Natural killer cell (primary cell): ENCODE measurements around the gene ZNF444. TPM values are rescaled to one million over a fixed set of nuclear protein-coding genes. Genes with fewer than 3 reads are reported as not detected.

Experiments used
- ATAC-seq, 3 donors: fragments of 150-1000 bp in 2 of 3; fragments of 200-7000 bp in 1 of 3; cut with Tn5 transposase; 1 replicate in 1 of 3; 2 replicates in 2 of 3; pipeline ENCODE4 v1.10.0; 2021; ENCODE audit warnings: mild to moderate bottlenecking in 2 of 3, moderate library complexity in 2 of 3
- DNase-seq, 2 donors: peaks; one replicate each; pipeline versions ENCODE4 v3.0.0 to v3.0.0-alpha.2; 2013 to 2021; ENCODE audit warnings: mixed read lengths in 1 of 2
- H3K27ac ChIP-seq: one replicate; pipeline ENCODE4 v1.5.1; 2013; ENCODE audit warnings: mild to moderate bottlenecking, low read length
- H3K27me3 ChIP-seq: one replicate; pipeline ENCODE4 v1.6.1; 2013; ENCODE audit warnings: low read length; ENCODE audit not compliant: control insufficient read depth, insufficient read depth
- H3K36me3 ChIP-seq: one replicate; pipeline ENCODE4 v1.6.1; 2013; ENCODE audit warnings: low read length; ENCODE audit not compliant: control insufficient read depth, insufficient read depth
- H3K4me1 ChIP-seq: one replicate; pipeline ENCODE4 v1.6.1; 2013; ENCODE audit warnings: low read length; ENCODE audit not compliant: control insufficient read depth, insufficient read depth
- H3K4me3 ChIP-seq: one replicate; pipeline ENCODE4 v1.5.1; 2013; ENCODE audit warnings: low read length
- H3K9me3 ChIP-seq: one replicate; pipeline ENCODE4 v1.6.1; 2013; ENCODE audit warnings: low read length; ENCODE audit not compliant: control insufficient read depth, insufficient read depth
- H3K27ac Mint-ChIP-seq, 2 donors: one replicate each; pipeline ENCODE4 v1.8.0; 2022; ENCODE audit warnings: mild to moderate bottlenecking in 2 of 2, mixed read lengths in 2 of 2, moderate library complexity in 1 of 2
- H3K27me3 Mint-ChIP-seq, 2 donors: one replicate each; pipeline ENCODE4 v1.8.0; 2022; ENCODE audit warnings: low read depth in 2 of 2, mixed read lengths in 2 of 2
- H3K36me3 Mint-ChIP-seq: one replicate; pipeline ENCODE4 v1.8.0; 2022; ENCODE audit warnings: mixed read lengths
- H3K4me1 Mint-ChIP-seq, 2 donors: one replicate each; pipeline ENCODE4 v1.8.0; 2022; ENCODE audit warnings: mixed read lengths in 2 of 2
- H3K4me3 Mint-ChIP-seq: one replicate; pipeline ENCODE4 v1.8.0; 2022; ENCODE audit warnings: mild to moderate bottlenecking, moderate library complexity, mixed read lengths
- H3K9me3 Mint-ChIP-seq, 2 donors: one replicate each; pipeline ENCODE4 v1.8.0; 2022; ENCODE audit warnings: mixed read lengths in 2 of 2
- WGBS: methylation state at CpG from one replicate; pipeline ENCODE4 v1.1.7; 2013; ENCODE audit warnings: missing lambda C conversion rate; ENCODE audit not compliant: insufficient coverage; 5-methylcytosine and 5-hydroxymethylcytosine counted together
- intact Hi-C: fragments of 100-400 bp; cut with micrococcal nuclease; formaldehyde crosslinking; loops from one replicate; pipeline ENCODE4 v1.14.2; 2022
- total RNA-seq, 4 donors: library from RNA; stranded (reverse); fragments of 120-200 nt in 1 of 4; gene quantifications; one replicate each; pipeline versions ENCODE4 v1.2.3 to v1.2.4, GENCODE V29; 2013 to 2022
- TF ChIP-seq, protein P1 (sequence below): fragments of 200-600 bp; IDR thresholded peaks from one replicate; pipeline ENCODE4 v1.8.0; 2022; ENCODE audit warnings: antibody characterized with exemption

Gene ZNF444
- total RNA-seq, 3 donors from 2014 or later (not counting 1 experiment from before 2014, with no cell fraction given) = 14.5 to 21.9 (median 16.7) TPM

DNA sequence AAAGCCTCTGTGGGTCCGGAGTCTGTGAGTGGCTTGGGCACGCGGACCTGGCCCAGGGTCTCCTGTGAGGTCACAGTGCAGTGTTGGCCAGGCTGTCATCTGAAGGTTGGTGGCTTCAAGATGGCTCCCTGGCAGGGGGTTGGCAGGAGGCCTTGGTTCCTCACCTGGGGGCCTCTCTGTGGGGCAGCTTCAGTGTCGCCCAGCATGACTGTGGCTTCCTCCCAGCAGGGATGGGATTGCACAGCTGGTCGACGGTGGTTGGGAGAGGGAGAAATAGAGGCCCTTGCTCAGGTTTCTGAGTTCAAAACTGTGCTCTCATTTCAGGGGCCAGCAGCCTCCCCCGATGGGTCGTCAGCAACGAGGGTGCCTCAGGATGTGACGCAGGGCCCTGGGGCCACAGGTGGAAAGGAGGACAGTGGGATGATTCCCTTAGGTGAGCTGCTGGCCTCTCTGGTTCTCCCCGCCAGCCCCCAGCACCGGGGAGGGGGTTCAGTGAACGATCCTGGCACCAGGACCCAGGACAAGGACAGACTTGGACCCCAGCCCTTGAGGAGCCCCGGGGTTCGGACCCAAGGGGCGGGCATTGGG lies 17.2 kb downstream of the ZNF444 start:
- Histone ChIP-seq H3K4me1 (no peaks in the 10 kb centered on the region), H3K27ac (no peak overlapping the region), H3K9me3 (no peaks in the 10 kb centered on the region), H3K36me3 (peaks cover 7% of the 10 kb centered on the region), H3K4me3 (no peak overlapping the region), H3K27me3 (no peaks in the 10 kb centered on the region)
- Mint-ChIP-seq H3K27ac (no peak overlapping the region), H3K9me3 (no peaks in the 10 kb centered on the region), H3K4me1 (peaks cover 0 to 17% of the 10 kb centered on the region in 2 donors), H3K4me3 (no peak overlapping the region), H3K27me3 (no peaks in the 10 kb centered on the region), H3K36me3 (no peaks in the 10 kb centered on the region)
- intact Hi-C loops = no loop called here
- ATAC-seq (no peak), DNase-seq (no peak)
- TF ChIP-seq, protein P1, sequence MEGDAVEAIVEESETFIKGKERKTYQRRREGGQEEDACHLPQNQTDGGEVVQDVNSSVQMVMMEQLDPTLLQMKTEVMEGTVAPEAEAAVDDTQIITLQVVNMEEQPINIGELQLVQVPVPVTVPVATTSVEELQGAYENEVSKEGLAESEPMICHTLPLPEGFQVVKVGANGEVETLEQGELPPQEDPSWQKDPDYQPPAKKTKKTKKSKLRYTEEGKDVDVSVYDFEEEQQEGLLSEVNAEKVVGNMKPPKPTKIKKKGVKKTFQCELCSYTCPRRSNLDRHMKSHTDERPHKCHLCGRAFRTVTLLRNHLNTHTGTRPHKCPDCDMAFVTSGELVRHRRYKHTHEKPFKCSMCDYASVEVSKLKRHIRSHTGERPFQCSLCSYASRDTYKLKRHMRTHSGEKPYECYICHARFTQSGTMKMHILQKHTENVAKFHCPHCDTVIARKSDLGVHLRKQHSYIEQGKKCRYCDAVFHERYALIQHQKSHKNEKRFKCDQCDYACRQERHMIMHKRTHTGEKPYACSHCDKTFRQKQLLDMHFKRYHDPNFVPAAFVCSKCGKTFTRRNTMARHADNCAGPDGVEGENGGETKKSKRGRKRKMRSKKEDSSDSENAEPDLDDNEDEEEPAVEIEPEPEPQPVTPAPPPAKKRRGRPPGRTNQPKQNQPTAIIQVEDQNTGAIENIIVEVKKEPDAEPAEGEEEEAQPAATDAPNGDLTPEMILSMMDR = no peak
- 88% methylated on average over 16 of the region's 16 CpGs for WGBS

DNA sequence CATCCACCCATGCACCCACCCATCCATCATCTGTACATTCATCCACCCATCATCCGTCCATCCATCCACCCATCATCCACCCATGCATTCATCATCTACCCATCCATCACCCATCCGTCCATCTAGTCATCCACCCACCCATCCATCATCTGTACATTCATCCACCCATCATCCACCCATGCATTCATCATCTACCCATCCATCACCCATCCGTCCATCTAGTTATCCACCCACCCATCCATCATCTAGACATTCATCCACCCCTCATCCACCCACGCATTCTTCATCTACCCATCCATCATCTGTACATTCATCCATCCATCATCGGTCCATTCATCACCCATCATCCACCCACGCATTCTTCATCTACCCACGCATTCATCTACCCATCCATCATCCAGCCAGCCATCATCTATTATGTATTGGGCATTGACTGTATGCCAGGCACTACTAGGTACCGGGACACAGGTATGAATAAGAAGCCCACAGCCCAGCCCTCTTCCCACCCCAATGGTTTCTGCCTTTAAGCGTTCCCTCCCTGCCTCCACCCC lies 18.0 kb downstream of the ZNF444 start:
- H3K27ac Mint-ChIP-seq = no peak overlapping the region
- intact Hi-C loops = no loop called here
- 97% methylated on average over 9 of the region's 9 CpGs for WGBS

DNA sequence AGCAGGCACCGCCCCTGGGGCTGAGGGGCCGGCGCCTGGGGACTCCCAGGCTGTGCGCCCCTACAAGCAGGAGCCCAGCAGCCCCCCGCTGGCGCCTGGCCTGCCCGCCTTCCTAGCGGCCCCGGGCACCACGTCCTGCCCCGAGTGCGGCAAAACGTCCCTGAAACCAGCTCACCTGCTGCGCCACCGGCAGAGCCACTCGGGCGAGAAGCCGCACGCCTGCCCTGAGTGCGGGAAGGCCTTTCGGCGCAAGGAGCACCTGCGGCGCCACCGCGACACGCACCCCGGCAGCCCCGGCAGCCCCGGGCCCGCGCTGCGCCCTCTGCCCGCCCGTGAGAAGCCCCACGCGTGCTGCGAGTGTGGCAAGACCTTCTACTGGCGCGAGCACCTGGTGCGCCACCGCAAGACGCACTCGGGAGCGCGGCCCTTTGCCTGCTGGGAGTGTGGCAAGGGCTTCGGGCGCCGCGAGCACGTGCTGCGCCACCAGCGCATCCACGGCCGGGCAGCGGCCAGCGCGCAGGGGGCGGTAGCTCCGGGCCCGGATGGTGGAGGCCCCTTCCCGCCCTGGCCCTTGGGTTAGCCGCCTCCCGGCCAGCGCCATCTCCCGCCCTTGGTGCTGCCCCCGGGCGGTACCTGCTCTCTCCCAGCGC lies 18.7 kb downstream of the ZNF444 start:
- Mint-ChIP-seq H3K27ac (no peak overlapping the region), H3K9me3 (no peaks in the 10 kb centered on the region), H3K4me3 (no peak overlapping the region), H3K27me3 (no peaks in the 10 kb centered on the region), H3K4me1 (peaks cover 0 to 10% of the 10 kb centered on the region in 2 donors), H3K36me3 (no peaks in the 10 kb centered on the region)
- H3K4me1 ChIP-seq = peaks cover 6% of the 10 kb centered on the region
- no peaks in the 10 kb centered on the region for H3K9me3 ChIP-seq
- H3K27me3 ChIP-seq = no peaks in the 10 kb centered on the region
- TF ChIP-seq, protein P1 = no peak
- H3K27ac ChIP-seq = no peak overlapping the region
- 98% methylated on average over 69 of the region's 69 CpGs for WGBS
- H3K4me3 ChIP-seq = no peak overlapping the region
- peaks cover 7% of the 10 kb centered on the region for H3K36me3 ChIP-seq
- ATAC-seq = no peak
- intact Hi-C loops = no loop called here
- no peak for DNase-seq

More for the DNA sequence above, 18.0 kb downstream of the ZNF444 start:
- no peak overlapping the region for H3K4me3 Mint-ChIP-seq
- no peaks in the 10 kb centered on the region for H3K27me3 ChIP-seq
- H3K27ac ChIP-seq = no peak overlapping the region
- H3K36me3 Mint-ChIP-seq = no peaks in the 10 kb centered on the region
- no peak overlapping the region for H3K4me3 ChIP-seq
- H3K36me3 ChIP-seq = peaks cover 7% of the 10 kb centered on the region
- DNase-seq (no peak), ATAC-seq (no peak)
- peaks cover 0 to 10% of the 10 kb centered on the region in 2 donors for H3K4me1 Mint-ChIP-seq
- H3K9me3 ChIP-seq = no peaks in the 10 kb centered on the region
- H3K27me3 Mint-ChIP-seq = no peaks in the 10 kb centered on the region
- peaks cover 4% of the 10 kb centered on the region for H3K4me1 ChIP-seq
- TF ChIP-seq, protein P1 = no peak
- H3K9me3 Mint-ChIP-seq = no peaks in the 10 kb centered on the region
